ENCODE data around the gene KATNB1.

DNA sequence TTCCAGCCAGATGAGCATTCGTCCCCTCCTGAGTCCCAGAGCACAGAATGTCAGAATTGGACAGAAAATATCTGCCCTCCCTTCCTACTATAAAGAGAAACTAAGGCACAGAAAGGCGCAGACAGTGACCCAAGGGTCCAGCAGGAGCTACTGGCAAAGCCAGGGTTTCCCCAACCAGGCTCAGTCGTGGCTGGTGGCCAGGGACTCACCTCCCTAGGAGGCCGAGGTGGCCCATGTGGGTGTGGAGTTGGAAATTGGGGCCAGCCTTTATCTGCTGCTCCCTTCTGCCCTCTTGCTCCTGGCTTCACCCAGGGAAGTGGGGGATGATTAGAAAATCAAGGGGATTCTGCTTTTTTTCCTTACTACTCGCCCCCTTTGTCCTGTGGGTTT is 39.9 kb upstream of the KATNB1 start:
- TF ChIP-seq, protein P1, sequence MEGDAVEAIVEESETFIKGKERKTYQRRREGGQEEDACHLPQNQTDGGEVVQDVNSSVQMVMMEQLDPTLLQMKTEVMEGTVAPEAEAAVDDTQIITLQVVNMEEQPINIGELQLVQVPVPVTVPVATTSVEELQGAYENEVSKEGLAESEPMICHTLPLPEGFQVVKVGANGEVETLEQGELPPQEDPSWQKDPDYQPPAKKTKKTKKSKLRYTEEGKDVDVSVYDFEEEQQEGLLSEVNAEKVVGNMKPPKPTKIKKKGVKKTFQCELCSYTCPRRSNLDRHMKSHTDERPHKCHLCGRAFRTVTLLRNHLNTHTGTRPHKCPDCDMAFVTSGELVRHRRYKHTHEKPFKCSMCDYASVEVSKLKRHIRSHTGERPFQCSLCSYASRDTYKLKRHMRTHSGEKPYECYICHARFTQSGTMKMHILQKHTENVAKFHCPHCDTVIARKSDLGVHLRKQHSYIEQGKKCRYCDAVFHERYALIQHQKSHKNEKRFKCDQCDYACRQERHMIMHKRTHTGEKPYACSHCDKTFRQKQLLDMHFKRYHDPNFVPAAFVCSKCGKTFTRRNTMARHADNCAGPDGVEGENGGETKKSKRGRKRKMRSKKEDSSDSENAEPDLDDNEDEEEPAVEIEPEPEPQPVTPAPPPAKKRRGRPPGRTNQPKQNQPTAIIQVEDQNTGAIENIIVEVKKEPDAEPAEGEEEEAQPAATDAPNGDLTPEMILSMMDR (IDR thresholded peaks at IDR 0.05) = no peak
- TF ChIP-seq POLR2A (IDR thresholded peaks at IDR 0.05) = no peak

Data from thyroid gland (tissue), 4 donors.